Measurements from ENCODE around the gene PRKCE. TPM values are rescaled to one million over a fixed set of nuclear protein-coding genes. Genes with fewer than 3 reads are reported as not detected.

The PRKCE gene
- total and polyA plus RNA-seq, 11 donors = 4.1 to 22.3 (median 16.2) TPM

DNA sequence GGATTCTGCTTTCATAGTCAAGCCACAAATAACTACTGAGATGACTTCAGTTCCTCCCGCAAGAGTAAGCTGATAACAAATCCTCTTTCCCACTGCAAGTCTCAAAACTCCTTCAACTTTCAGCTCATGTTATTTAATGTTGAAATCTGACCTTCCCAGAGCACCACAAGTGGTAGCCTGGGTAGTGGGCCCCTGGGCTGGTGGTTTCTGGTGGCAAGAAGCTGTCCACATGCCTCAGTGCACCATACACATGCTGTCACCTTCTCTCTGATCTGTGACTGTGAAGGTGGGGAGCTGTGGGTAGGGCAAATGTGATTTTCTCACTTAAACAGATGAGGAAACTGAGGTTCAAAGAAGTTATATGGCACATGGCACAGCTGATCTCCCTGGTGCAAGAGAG lies 399.6 kb downstream of the PRKCE start:
- intact Hi-C loops (cut with DNase I) = no loop called here
- no peak overlapping the region for H3K4me3 ChIP-seq
- H3K27me3 ChIP-seq = no peaks in the 10 kb centered on the region
- no peak for DNase-seq
- TF ChIP-seq, protein P1, sequence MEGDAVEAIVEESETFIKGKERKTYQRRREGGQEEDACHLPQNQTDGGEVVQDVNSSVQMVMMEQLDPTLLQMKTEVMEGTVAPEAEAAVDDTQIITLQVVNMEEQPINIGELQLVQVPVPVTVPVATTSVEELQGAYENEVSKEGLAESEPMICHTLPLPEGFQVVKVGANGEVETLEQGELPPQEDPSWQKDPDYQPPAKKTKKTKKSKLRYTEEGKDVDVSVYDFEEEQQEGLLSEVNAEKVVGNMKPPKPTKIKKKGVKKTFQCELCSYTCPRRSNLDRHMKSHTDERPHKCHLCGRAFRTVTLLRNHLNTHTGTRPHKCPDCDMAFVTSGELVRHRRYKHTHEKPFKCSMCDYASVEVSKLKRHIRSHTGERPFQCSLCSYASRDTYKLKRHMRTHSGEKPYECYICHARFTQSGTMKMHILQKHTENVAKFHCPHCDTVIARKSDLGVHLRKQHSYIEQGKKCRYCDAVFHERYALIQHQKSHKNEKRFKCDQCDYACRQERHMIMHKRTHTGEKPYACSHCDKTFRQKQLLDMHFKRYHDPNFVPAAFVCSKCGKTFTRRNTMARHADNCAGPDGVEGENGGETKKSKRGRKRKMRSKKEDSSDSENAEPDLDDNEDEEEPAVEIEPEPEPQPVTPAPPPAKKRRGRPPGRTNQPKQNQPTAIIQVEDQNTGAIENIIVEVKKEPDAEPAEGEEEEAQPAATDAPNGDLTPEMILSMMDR (IDR thresholded peaks at IDR 0.05) = no peak
- TF ChIP-seq POLR2A (IDR thresholded peaks at IDR 0.05) = no peak
- H3K4me1 ChIP-seq = peaks cover 0 to 12% (median 0%) of the 10 kb centered on the region in 12 donors
- H3K9me3 ChIP-seq = peaks cover 0 to 4% (median 0%) of the 10 kb centered on the region in 12 donors
- WGBS, 4 donors = 87 to 100% (median 92%) methylated on average over 1 of the region's 1 CpG
- H3K36me3 ChIP-seq = no peaks in the 10 kb centered on the region
- no peak overlapping the region for H3K27ac ChIP-seq
- no peak for ATAC-seq

DNA sequence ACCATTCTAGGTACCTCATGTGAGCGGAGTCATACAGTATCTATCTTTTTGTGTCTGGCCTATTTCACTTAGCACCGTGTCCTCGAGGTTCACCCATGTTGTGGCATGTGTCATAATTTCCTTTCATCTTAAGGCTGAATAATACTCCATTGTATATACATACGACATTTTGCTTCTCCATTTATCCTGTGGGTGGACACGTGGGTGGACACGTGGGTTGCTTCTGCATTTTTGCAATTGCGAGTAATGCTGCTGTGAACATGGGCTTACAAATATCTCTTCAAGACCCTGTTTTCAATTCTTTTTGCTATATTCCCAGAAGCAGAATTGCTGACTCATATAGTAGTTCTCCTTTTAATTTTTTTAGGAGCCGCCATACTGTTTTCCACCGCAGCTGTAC lies 402.1 kb downstream of the PRKCE start:
- Histone ChIP-seq H3K4me3 (no peak overlapping the region), H3K36me3 (no peaks in the 10 kb centered on the region), H3K27me3 (no peaks in the 10 kb centered on the region), H3K27ac (peak overlapping the region in 1 of 12 donors; percentile 34), H3K4me1 (peaks cover 0 to 22% (median 9%) of the 10 kb centered on the region in 12 donors), H3K9me3 (peaks cover 0 to 4% (median 0%) of the 10 kb centered on the region in 12 donors)
- WGBS, 4 donors = 87 to 95% (median 89%) methylated on average over 9 of the region's 9 CpGs
- intact Hi-C loops (cut with DNase I) = no loop called here
- ATAC-seq (no peak), DNase-seq (no peak)
- TF ChIP-seq, protein P1 (IDR thresholded peaks at IDR 0.05) = no peak
- no peak for TF ChIP-seq POLR2A (IDR thresholded peaks at IDR 0.05)

DNA sequence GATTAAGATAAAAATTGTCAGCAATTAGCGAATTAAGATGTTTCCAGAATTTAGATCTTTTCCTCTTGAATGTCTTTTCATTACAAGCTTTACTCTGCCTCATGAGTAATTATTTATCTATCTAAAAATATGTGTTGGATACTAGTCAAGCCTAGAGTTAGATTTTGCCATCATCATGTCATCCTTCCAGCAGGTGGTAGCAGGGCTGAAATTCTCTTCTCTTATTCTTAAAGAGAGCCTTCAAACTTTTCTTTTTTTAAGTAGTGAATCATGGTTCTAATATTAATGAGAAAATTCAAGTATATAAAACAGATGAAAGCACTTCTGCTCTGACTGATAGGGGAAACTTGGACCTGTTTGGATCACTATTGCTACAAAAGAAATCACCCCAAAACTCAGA lies 405.1 kb downstream of the PRKCE start:
- H3K36me3 ChIP-seq = no peaks in the 10 kb centered on the region
- TF ChIP-seq, protein P1 (IDR thresholded peaks at IDR 0.05) = no peak
- TF ChIP-seq POLR2A (IDR thresholded peaks at IDR 0.05) = no peak
- ATAC-seq (no peak), DNase-seq (no peak)
- H3K4me1 ChIP-seq = peaks cover 0 to 29% (median 10%) of the 10 kb centered on the region in 12 donors
- 94 to 99% (median 96%) methylated on average over 1 of the region's 1 CpG for whole genome bisulfite sequencing, 4 donors
- peaks cover 0 to 4% (median 0%) of the 10 kb centered on the region in 12 donors for H3K9me3 ChIP-seq
- H3K27me3 ChIP-seq = no peaks in the 10 kb centered on the region
- no peak overlapping the region for H3K4me3 ChIP-seq
- intact Hi-C loops (cut with DNase I) = loop anchor here in 1 of 10 donors (5.0 kb wide), 1 partner anchor 296 kb away; no protein-coding TSS in a partner anchor
- peak overlapping the region in 1 of 12 donors; percentile 13 for H3K27ac ChIP-seq

DNA sequence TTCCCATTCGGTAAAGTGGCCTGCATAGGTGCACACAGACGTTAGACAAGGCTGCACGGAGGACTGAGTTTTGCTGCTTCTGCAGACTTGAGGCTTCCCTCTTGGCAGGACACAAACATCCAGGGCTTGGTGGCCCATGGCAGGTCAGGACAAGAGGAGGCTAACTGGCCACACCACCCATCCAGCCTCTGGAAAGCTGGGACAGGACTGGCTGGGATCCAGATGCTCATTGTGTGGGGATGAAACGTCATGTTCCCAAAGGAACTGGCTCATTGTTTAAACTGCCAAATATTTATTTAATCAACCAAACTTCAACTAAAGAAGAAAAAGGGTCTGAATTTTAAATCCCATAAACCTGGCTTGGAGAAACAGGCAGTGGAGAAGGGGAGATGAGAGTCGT lies 406.7 kb downstream of the PRKCE start:
- Histone ChIP-seq H3K4me1 (peaks cover 0 to 41% (median 12%) of the 10 kb centered on the region in 12 donors), H3K27ac (peak overlapping the region in 10 of 12 donors; percentile 13 to 75 (median 58)), H3K36me3 (no peaks in the 10 kb centered on the region), H3K4me3 (no peak overlapping the region), H3K27me3 (no peaks in the 10 kb centered on the region), H3K9me3 (peaks cover 0 to 4% (median 0%) of the 10 kb centered on the region in 12 donors)
- peak; percentile 69 to 81 (median 76) for DNase-seq
- peak; percentile 38 to 81 (median 64) for ATAC-seq
- no peak for TF ChIP-seq POLR2A (IDR thresholded peaks at IDR 0.05)
- TF ChIP-seq, protein P1 (IDR thresholded peaks at IDR 0.05) = no peak
- WGBS, 4 donors = 35 to 61% (median 46%) methylated on average over 5 of the region's 5 CpGs
- intact Hi-C loops (cut with DNase I) = loop anchor here in 1 of 10 donors (5.0 kb wide), 1 partner anchor 294 kb away; no protein-coding TSS in a partner anchor
